ENCODE measurements around the gene BHLHE40. TPM values are rescaled to one million over a fixed set of nuclear protein-coding genes. Genes with fewer than 3 reads are reported as not detected.

BHLHE40 gene
- total RNA-seq, 4 donors from 2014 or later: 8.3 to 170 (median 19.4) TPM

- WGBS: 93% methylated on average over 5 of the region's 7 CpGs
- Histone ChIP-seq H3K27me3 (no peaks in the 10 kb centered on the region), H3K36me3 (no peaks in the 10 kb centered on the region), H3K27ac (replicated peaks in 1 of 4) (no peak overlapping the region), H3K4me3 (no peak overlapping the region), H3K9me3 (no peaks in the 10 kb centered on the region), H3K4me1 (peaks cover 0 to 14% (median 12%) of the 10 kb centered on the region in 4 donors)
- TF ChIP-seq CTCF (IDR thresholded peaks at IDR 0.05): no peak
- no peak for TF ChIP-seq POLR2AphosphoS5 (IDR thresholded peaks at IDR 0.05)
- no peak for TF ChIP-seq POLR2A (IDR thresholded peaks at IDR 0.05; ENCODE audit: low read depth)
- no peak for TF ChIP-seq EP300 (IDR thresholded peaks at IDR 0.05)
- intact Hi-C loops (cut with DNase I): no loop called here
- no peak for DNase-seq (ENCODE audit: extremely low spot score)
These were observed 18.7 kb downstream of the BHLHE40 start for GRCh38 chr3:4997946-4998345.

GRCh38 chr3:4999531-5000184, 20.4 kb downstream of the BHLHE40 start:
- H3K9me3 ChIP-seq: no peaks in the 10 kb centered on the region
- H3K4me1 ChIP-seq: peaks cover 0 to 12% (median 9%) of the 10 kb centered on the region in 4 donors
- no peaks in the 10 kb centered on the region for H3K27me3 ChIP-seq
- intact Hi-C loops (cut with DNase I): no loop called here
- no peaks in the 10 kb centered on the region for H3K36me3 ChIP-seq
- H3K27ac ChIP-seq (replicated peaks in 1 of 4): no peak overlapping the region
- DNase-seq (ENCODE audit: extremely low spot score): no peak
- TF ChIP-seq POLR2AphosphoS5 (IDR thresholded peaks at IDR 0.05): no peak
- no peak for TF ChIP-seq CTCF (IDR thresholded peaks at IDR 0.05)
- no peak for TF ChIP-seq EP300 (IDR thresholded peaks at IDR 0.05)
- TF ChIP-seq POLR2A (IDR thresholded peaks at IDR 0.05; ENCODE audit: low read depth): no peak
- WGBS: 69% methylated on average over 6 of the region's 6 CpGs
- no peak overlapping the region for H3K4me3 ChIP-seq

GRCh38 chr3:5001135-5001534, 21.9 kb downstream of the BHLHE40 start:
- H3K36me3 ChIP-seq: no peaks in the 10 kb centered on the region
- no peaks in the 10 kb centered on the region for H3K9me3 ChIP-seq
- no peak for DNase-seq (ENCODE audit: extremely low spot score)
- no peaks in the 10 kb centered on the region for H3K4me1 ChIP-seq
- H3K27me3 ChIP-seq: no peaks in the 10 kb centered on the region
- H3K27ac ChIP-seq (replicated peaks in 1 of 4): no peak overlapping the region
- WGBS: no CpG with 5 or more reads among the region's 4 CpGs
- TF ChIP-seq POLR2AphosphoS5 (IDR thresholded peaks at IDR 0.05) (no peak), POLR2A (IDR thresholded peaks at IDR 0.05; ENCODE audit: low read depth) (no peak), CTCF (IDR thresholded peaks at IDR 0.05) (no peak), EP300 (IDR thresholded peaks at IDR 0.05) (no peak)
- intact Hi-C loops (cut with DNase I): no loop called here
- no peak overlapping the region for H3K4me3 ChIP-seq

GRCh38 chr3:5001805-5002173, 22.6 kb downstream of the BHLHE40 start:
- no peaks in the 10 kb centered on the region for H3K9me3 ChIP-seq
- no peak overlapping the region for H3K27ac ChIP-seq (replicated peaks in 1 of 4)
- 81% methylated on average over 1 of the region's 1 CpG for WGBS
- H3K27me3 ChIP-seq: no peaks in the 10 kb centered on the region
- intact Hi-C loops (cut with DNase I): no loop called here
- no peaks in the 10 kb centered on the region for H3K4me1 ChIP-seq
- DNase-seq (ENCODE audit: extremely low spot score): no peak
- H3K4me3 ChIP-seq: no peak overlapping the region
- TF ChIP-seq CTCF (IDR thresholded peaks at IDR 0.05): no peak
- no peak for TF ChIP-seq EP300 (IDR thresholded peaks at IDR 0.05)
- no peak for TF ChIP-seq POLR2AphosphoS5 (IDR thresholded peaks at IDR 0.05)
- no peak for TF ChIP-seq POLR2A (IDR thresholded peaks at IDR 0.05; ENCODE audit: low read depth)
- H3K36me3 ChIP-seq: no peaks in the 10 kb centered on the region

All from esophagus muscularis mucosa (tissue), 4 donors.